ENCODE results near the gene FLNB. TPM values are rescaled to one million over a fixed set of nuclear protein-coding genes. Genes with fewer than 3 reads are reported as not detected.

The FLNB gene
- polyA plus RNA-seq, 1 donor from 2014 or later = 10.3 TPM

GRCh38 chr3:57966829-57967228, 41.4 kb upstream of the FLNB start:
- Histone ChIP-seq H3F3A (ENCODE audit: insufficient read depth, low read length, poor library complexity, severe bottlenecking) (no peaks in the 10 kb centered on the region), H3K9me2 (ENCODE audit: insufficient read depth, low read length) (no peaks in the 10 kb centered on the region), H3K9ac (ENCODE audit: low read length) (no peak overlapping the region), H3K27me3 (ENCODE audit: insufficient read depth, low read depth, low read length) (no peaks in the 10 kb centered on the region), H3K27ac (ENCODE audit: low read length) (no peak overlapping the region), H2AFZ (ENCODE audit: low read depth, low read length) (no peak overlapping the region), H4K20me1 (ENCODE audit: insufficient read depth) (no peaks in the 10 kb centered on the region), H3K9me3 (ENCODE audit: low read length) (no peaks in the 10 kb centered on the region), H3K79me2 (replicated peaks; ENCODE audit: insufficient read depth, low read length) (no peaks in the 10 kb centered on the region), H3K36me3 (ENCODE audit: insufficient read depth, low read length) (no peaks in the 10 kb centered on the region), H3K4me2 (ENCODE audit: low read length) (no peak overlapping the region), H3K4me3 (ENCODE audit: low read length) (no peak overlapping the region)
- TF ChIP-seq CTCF (IDR thresholded peaks at IDR 0.05; ENCODE audit: poor library complexity, severe bottlenecking) (no peak), MXI1 (conservative IDR thresholded peaks at IDR 0.05; ENCODE audit: poor library complexity, severe bottlenecking) (no peak), SMC3 (conservative IDR thresholded peaks at IDR 0.05; ENCODE audit: poor library complexity) (no peak), POLR2AphosphoS5 (IDR thresholded peaks at IDR 0.05) (no peak), EZH2 (IDR thresholded peaks at IDR 0.05; ENCODE audit: borderline replicate concordance, insufficient read depth, low read length, poor library complexity, severe bottlenecking) (no peak), EP300 (conservative IDR thresholded peaks at IDR 0.05; ENCODE audit: poor library complexity, severe bottlenecking) (no peak), REST (IDR thresholded peaks at IDR 0.05; ENCODE audit: borderline replicate concordance) (no peak), RAD21 (conservative IDR thresholded peaks at IDR 0.05) (no peak), TAF1 (IDR thresholded peaks at IDR 0.05; ENCODE audit: low read depth) (no peak)

DNA sequence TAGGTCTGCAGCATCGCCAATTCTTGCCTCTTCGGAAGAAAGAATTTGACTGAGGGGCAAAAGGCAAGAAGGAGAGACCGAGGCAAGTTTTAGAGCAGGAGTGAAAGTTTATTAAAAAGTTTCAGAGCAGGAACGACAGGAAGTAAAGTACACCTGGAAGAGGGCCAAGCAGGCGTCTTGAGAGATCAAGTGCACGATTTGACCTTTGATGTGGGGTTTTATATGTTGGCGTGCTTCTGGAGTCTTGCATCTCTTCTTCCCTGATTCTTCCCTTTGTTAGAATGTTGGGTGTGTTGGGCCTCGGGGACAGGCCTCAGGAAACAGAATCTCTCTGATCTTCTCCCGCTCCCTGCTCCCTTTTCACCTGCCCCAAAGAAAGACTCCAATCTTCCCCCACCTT, 40.6 kb upstream of the FLNB start:
- Histone ChIP-seq H3K9ac (ENCODE audit: low read length) (no peak overlapping the region), H3K36me3 (ENCODE audit: insufficient read depth, low read length) (no peaks in the 10 kb centered on the region), H3K9me2 (ENCODE audit: insufficient read depth, low read length) (no peaks in the 10 kb centered on the region), H3K27ac (ENCODE audit: low read length) (no peak overlapping the region), H3K4me3 (ENCODE audit: low read length) (no peak overlapping the region), H3F3A (ENCODE audit: insufficient read depth, low read length, poor library complexity, severe bottlenecking) (no peaks in the 10 kb centered on the region), H4K20me1 (ENCODE audit: insufficient read depth) (no peaks in the 10 kb centered on the region), H3K9me3 (ENCODE audit: low read length) (no peaks in the 10 kb centered on the region), H3K79me2 (replicated peaks; ENCODE audit: insufficient read depth, low read length) (no peaks in the 10 kb centered on the region), H2AFZ (ENCODE audit: low read depth, low read length) (no peak overlapping the region), H3K27me3 (ENCODE audit: insufficient read depth, low read depth, low read length) (no peaks in the 10 kb centered on the region), H3K4me2 (ENCODE audit: low read length) (no peak overlapping the region)
- TF ChIP-seq EP300 (conservative IDR thresholded peaks at IDR 0.05; ENCODE audit: poor library complexity, severe bottlenecking) (no peak), TAF1 (IDR thresholded peaks at IDR 0.05; ENCODE audit: low read depth) (no peak), EZH2 (IDR thresholded peaks at IDR 0.05; ENCODE audit: borderline replicate concordance, insufficient read depth, low read length, poor library complexity, severe bottlenecking) (no peak), REST (IDR thresholded peaks at IDR 0.05; ENCODE audit: borderline replicate concordance) (no peak), CTCF (IDR thresholded peaks at IDR 0.05; ENCODE audit: poor library complexity, severe bottlenecking) (no peak), MXI1 (conservative IDR thresholded peaks at IDR 0.05; ENCODE audit: poor library complexity, severe bottlenecking) (no peak), SMC3 (conservative IDR thresholded peaks at IDR 0.05; ENCODE audit: poor library complexity) (no peak), POLR2AphosphoS5 (IDR thresholded peaks at IDR 0.05) (no peak), RAD21 (conservative IDR thresholded peaks at IDR 0.05) (no peak)
